BE2C (cell line): ENCODE measurements around the gene ARF4.

Experiments used
- DNase-seq: peaks from one replicate; pipeline ENCODE4 v3.0.0-alpha.2; 2020
- H3K27me3 ChIP-seq: fragments of 250-450 bp; sonication (Bioruptor Pico); 2 replicates; pipeline ENCODE4 v1.5.1; 2020; ENCODE audit warnings: mild to moderate bottlenecking
- H3K36me3 ChIP-seq: fragments of 250-450 bp; sonication (Bioruptor Pico); 2 replicates; pipeline ENCODE4 v1.5.1; 2020; ENCODE audit warnings: mild to moderate bottlenecking
- H3K4me1 ChIP-seq: fragments of 250-450 bp; sonication (Bioruptor Pico); 2 replicates; pipeline ENCODE4 v1.5.1; 2020
- H3K4me3 ChIP-seq: 2 replicates; pipeline ENCODE4 v1.5.1; 2011; ENCODE audit warnings: low read depth, low read length
- H3K9me3 ChIP-seq: fragments of 250-450 bp; sonication (Bioruptor Pico); 2 replicates; pipeline ENCODE4 v1.5.1; 2020
- TF ChIP-seq, protein P1 (sequence below): IDR thresholded peaks from 2 replicates; pipeline ENCODE4 v1.5.1; 2012; ENCODE audit warnings: mild to moderate bottlenecking, low read depth, low read length

ARF4 gene

DNA sequence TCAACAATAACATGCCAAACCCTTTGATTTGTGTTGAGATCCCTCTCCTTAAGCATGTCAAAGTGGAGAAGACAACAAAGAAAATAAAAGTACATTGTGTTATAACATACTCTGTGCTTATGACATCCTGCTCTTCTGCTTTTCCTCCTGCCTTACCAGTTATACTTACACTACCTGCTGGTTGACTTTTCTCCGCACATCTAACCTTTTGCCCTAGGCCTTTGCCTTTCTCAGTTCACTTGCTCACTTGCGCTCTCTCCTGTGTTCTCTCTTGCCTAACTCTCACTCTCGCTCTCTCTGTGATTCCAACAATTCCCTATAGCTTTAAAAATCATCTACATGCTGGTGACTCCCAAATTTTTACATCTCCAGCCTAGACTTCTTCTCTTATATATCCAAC is 58.7 kb downstream of the ARF4 start:
- TF ChIP-seq, protein P1, sequence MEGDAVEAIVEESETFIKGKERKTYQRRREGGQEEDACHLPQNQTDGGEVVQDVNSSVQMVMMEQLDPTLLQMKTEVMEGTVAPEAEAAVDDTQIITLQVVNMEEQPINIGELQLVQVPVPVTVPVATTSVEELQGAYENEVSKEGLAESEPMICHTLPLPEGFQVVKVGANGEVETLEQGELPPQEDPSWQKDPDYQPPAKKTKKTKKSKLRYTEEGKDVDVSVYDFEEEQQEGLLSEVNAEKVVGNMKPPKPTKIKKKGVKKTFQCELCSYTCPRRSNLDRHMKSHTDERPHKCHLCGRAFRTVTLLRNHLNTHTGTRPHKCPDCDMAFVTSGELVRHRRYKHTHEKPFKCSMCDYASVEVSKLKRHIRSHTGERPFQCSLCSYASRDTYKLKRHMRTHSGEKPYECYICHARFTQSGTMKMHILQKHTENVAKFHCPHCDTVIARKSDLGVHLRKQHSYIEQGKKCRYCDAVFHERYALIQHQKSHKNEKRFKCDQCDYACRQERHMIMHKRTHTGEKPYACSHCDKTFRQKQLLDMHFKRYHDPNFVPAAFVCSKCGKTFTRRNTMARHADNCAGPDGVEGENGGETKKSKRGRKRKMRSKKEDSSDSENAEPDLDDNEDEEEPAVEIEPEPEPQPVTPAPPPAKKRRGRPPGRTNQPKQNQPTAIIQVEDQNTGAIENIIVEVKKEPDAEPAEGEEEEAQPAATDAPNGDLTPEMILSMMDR, result no peak
- no peaks in the 10 kb centered on the region for H3K9me3 ChIP-seq
- no peaks in the 10 kb centered on the region for H3K27me3 ChIP-seq

GRCh38 chr3:57530071-57530608 is 67.0 kb downstream of the ARF4 start:
- H3K9me3 ChIP-seq, result no peaks in the 10 kb centered on the region
- H3K4me1 ChIP-seq, result no peaks in the 10 kb centered on the region
- H3K27me3 ChIP-seq, result no peaks in the 10 kb centered on the region
- no peak for DNase-seq
- no peak overlapping the region for H3K4me3 ChIP-seq
- no peaks in the 10 kb centered on the region for H3K36me3 ChIP-seq
- TF ChIP-seq, protein P1, result no peak

More for the DNA sequence above, 58.7 kb downstream of the ARF4 start:
- H3K36me3 ChIP-seq, result no peaks in the 10 kb centered on the region
- no peak overlapping the region for H3K4me3 ChIP-seq
- no peak for DNase-seq
- no peaks in the 10 kb centered on the region for H3K4me1 ChIP-seq
